Transverse colon (tissue), 4 donors: ENCODE measurements around the gene QSOX2.

Source experiments
- EP300 ChIP-seq: sonication (generic); formaldehyde crosslinking; IDR thresholded peaks from one replicate; pipeline ENCODE4 v1.6.1; 2017; ENCODE audit warnings: antibody characterized with exemption, low read depth
- POLR2A ChIP-seq: fragments of 450-650 bp; IDR thresholded peaks from one replicate; pipeline ENCODE4 v1.6.1; 2016; ENCODE audit warnings: antibody characterized with exemption, mild to moderate bottlenecking, moderate library complexity
- POLR2AphosphoS5 ChIP-seq, 3 donors: sonication (generic); formaldehyde crosslinking; IDR thresholded peaks; one replicate each; pipeline ENCODE4 v1.6.1; 2016; ENCODE audit warnings: antibody characterized with exemption in 3 of 3
- TF ChIP-seq, protein P1 (sequence below), 5 experiments: fragments of 200-600 bp in 3 of 5; fragments of 450-650 bp in 2 of 5; sonication (generic) in 3 of 5; IDR thresholded peaks; 1 replicate in 2 of 5; 2 replicates in 3 of 5; pipeline ENCODE4 v1.5.1; 2016 to 2017; ENCODE audit warnings: antibody characterized with exemption in 5 of 5, inconsistent platforms in 3 of 5, mild to moderate bottlenecking in 2 of 5, moderate library complexity in 1 of 5

DNA sequence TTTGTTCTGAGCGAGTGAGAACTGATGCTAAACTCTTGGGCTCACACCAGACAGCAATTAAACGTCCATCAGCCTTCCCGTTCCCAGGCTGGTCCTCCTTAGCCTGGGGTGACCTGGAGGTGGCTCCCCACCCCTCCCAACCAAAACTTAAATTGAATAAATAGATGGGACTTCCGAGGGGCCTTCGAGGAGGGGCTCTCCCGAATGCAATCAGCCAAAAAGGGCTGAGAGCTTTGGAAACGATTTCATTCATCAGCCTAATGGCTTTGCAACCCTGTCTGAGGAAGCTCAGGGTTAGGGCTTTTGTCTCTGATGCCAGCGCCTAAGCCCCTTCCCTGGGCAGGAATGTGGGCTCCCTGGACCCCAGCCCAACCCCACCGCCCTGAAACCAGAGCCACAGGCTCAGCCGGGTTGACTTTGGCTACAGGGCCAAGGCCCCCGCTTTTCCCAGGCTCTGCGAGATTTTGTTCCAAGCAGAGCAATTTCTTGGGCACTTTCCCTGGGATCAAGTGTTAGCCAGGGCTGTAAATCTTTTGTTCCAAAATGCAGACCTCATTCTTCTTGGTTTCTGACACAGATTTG is 69.9 kb downstream of the QSOX2 start:
- no peak for TF ChIP-seq EP300
- TF ChIP-seq, protein P1, sequence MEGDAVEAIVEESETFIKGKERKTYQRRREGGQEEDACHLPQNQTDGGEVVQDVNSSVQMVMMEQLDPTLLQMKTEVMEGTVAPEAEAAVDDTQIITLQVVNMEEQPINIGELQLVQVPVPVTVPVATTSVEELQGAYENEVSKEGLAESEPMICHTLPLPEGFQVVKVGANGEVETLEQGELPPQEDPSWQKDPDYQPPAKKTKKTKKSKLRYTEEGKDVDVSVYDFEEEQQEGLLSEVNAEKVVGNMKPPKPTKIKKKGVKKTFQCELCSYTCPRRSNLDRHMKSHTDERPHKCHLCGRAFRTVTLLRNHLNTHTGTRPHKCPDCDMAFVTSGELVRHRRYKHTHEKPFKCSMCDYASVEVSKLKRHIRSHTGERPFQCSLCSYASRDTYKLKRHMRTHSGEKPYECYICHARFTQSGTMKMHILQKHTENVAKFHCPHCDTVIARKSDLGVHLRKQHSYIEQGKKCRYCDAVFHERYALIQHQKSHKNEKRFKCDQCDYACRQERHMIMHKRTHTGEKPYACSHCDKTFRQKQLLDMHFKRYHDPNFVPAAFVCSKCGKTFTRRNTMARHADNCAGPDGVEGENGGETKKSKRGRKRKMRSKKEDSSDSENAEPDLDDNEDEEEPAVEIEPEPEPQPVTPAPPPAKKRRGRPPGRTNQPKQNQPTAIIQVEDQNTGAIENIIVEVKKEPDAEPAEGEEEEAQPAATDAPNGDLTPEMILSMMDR (IDR thresholded peaks at IDR 0.05): no peak
- TF ChIP-seq POLR2A: no peak
- no peak for TF ChIP-seq POLR2AphosphoS5 (IDR thresholded peaks at IDR 0.05)
